ENCODE results near the gene CDH4. TPM values are rescaled to one million over a fixed set of nuclear protein-coding genes. Genes with fewer than 3 reads are reported as not detected.

The CDH4 gene
- total RNA-seq, 1 donor from 2014 or later, result 0.05 TPM

GRCh38 chr20:61951695-61952533, 699.9 kb downstream of the CDH4 start:
- intact Hi-C loops (cut with DNase I), result no loop called here
- ATAC-seq (ENCODE audit: poor library complexity), result no peak
- DNase-seq, result peak; percentile 33

GRCh38 chr20:61953037-61954021, 701.3 kb downstream of the CDH4 start:
- ATAC-seq (ENCODE audit: poor library complexity) (no peak), DNase-seq (no peak)
- intact Hi-C loops (cut with DNase I), result no loop called here

GRCh38 chr20:61954276-61955021, 702.4 kb downstream of the CDH4 start:
- intact Hi-C loops (cut with DNase I), result no loop called here
- peak; percentile 39 for DNase-seq
- ATAC-seq (ENCODE audit: poor library complexity), result no peak

DNA sequence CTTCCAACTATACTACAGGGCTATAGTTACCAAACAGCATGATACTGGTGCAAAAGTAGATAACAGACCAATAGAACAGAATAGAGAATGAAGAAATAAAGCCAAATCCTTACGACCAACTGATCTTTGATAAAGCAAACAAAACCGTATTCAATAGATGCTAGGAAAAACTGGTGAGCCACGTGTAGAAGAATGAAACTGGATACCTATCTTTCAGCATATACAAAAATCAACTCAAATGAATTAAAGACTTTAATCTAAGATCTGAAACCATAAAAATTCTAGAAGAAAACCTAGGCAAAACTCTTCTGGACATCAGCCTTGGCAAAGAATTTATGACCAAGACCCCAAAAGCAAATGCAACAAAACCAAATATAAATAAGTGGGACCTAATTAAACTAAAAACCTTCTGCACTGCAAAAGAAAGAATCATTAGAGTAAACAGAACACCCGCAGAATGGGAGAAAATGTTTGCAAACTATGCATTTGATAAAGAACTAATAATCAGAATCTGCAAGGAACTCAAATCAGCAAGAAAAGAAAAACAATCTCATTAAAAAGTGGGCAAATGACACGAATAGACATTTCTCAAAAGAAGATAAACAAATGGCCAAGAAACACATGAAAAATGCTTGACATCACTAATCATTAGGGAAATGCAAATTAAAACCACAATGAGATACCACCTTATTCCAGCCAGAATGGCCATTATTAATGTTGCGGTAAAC, 703.8 kb downstream of the CDH4 start:
- intact Hi-C loops (cut with DNase I), result no loop called here
- DNase-seq (no peak), ATAC-seq (ENCODE audit: poor library complexity) (no peak)

GRCh38 chr20:61956396-61957342, 704.6 kb downstream of the CDH4 start:
- no peak for ATAC-seq (ENCODE audit: poor library complexity)
- no peak for DNase-seq
- intact Hi-C loops (cut with DNase I), result no loop called here

- intact Hi-C loops (cut with DNase I), result no loop called here
- ATAC-seq (ENCODE audit: poor library complexity) (no peak), DNase-seq (no peak)
Observed at GRCh38 chr20:61957961-61958715, 706.1 kb downstream of the CDH4 start.

- DNase-seq (peak; percentile 10), ATAC-seq (ENCODE audit: poor library complexity) (no peak)
- intact Hi-C loops (cut with DNase I), result no loop called here
Observed at GRCh38 chr20:61958773-61959700, 707.0 kb downstream of the CDH4 start.

DNA sequence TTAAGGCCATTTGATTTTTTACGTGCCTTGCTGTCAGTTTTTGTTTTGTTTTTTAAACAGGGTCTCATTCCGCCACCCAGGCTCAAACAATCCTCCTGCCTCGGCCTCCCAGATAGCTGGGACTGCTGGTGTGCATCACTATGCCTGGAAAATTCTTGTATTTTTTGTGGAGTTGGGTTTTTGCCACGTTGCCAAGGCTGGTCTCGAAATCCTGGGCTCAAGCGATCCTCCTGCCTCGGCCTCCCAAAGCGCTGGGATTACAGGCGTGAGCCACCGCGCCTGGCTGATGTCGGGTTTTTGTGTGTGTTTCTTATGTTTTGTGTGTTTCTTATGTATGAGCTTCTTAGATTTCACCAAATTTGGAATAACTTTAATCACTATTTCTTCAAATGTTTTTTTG, 708.8 kb downstream of the CDH4 start:
- peak; percentile 6 for DNase-seq
- no peak for ATAC-seq (ENCODE audit: poor library complexity)
- intact Hi-C loops (cut with DNase I), result no loop called here

DNA sequence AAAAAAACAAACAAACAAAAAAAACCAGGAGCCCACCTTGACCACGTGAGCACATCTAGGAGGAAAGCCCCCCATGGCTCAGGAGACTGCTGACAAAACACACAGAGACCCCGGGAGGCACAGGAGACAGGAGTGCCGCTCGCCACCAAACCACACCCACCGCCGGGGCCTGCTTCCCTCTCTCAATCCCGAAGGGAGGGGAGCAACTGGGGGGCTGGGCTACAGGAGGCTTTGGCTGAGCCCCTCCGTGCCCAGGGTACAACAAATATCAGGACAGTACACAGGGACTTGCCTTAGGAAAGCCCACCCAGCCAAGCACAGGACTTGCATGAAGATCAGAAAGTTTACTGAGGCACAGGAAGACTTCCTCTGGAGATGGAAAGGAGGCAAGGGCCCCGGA, 711.1 kb downstream of the CDH4 start:
- peak; percentile 16 for DNase-seq
- intact Hi-C loops (cut with DNase I), result no loop called here

GRCh38 chr20:61963885-61964674, 712.0 kb downstream of the CDH4 start:
- ATAC-seq (ENCODE audit: poor library complexity) (no peak), DNase-seq (no peak)
- intact Hi-C loops (cut with DNase I), result no loop called here

More for the DNA sequence above, 711.1 kb downstream of the CDH4 start:
- ATAC-seq (ENCODE audit: poor library complexity), result no peak

DNA sequence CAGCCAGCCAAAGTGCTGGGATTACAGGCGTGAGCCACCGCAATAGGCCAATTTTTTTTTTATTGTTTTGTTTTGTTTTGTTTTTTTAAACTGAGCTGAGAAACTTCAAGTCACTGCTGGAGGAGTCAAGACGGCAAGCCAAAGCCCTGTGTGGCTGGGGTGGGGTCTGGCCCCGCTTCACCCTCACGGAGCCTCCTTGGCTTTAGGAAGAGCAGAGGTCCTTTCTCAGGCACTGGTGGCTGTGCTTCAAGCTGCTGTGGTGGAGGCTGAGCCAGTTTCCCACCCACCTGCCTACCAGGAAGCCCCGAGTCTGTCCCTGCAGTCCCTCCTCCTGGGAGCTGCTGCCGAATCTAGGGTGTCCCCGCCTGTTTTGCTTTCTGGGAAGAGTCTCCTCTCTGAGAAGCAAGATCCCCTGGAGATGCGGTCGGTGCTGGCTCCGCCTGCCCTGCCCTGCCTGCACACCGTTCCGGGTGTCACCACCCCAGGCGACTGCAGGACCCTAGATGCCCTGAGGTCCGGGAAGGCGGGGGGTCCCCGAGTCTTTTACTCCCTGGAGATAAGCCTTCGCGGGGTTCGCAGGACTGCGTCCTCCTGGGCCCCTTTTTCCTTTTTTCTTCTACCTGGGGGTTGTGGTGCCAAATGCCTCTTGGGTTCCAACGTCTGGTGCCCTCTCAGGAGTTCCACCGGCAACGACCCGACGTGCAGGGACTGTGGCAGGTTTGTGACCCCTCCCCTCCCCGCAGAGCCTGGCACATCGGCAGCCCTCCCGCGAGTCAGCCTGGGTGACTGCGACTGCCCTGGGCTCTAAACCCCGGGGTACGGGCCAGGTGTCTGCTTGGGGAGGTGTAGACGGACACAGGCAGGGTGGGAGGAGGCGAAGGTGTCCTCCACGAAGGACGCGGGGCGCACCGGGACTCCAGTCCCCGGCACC, 712.9 kb downstream of the CDH4 start:
- ATAC-seq (ENCODE audit: poor library complexity) (no peak), DNase-seq (peak; percentile 20)
- intact Hi-C loops (cut with DNase I), result no loop called here

GRCh38 chr20:61965606-61966491, 713.8 kb downstream of the CDH4 start:
- intact Hi-C loops (cut with DNase I), result no loop called here
- ATAC-seq (ENCODE audit: poor library complexity) (no peak), DNase-seq (peak; percentile 32)
